HCT116 (cell line): ENCODE data around the gene PLAC8L1. TPM values are rescaled to one million over a fixed set of nuclear protein-coding genes. Genes with fewer than 3 reads are reported as not detected.

Experiments used
- ATAC-seq: fragments of 200-7000 bp; cut with Tn5 transposase; 2 replicates; pipeline ENCODE4 v1.9.1; 2020; ENCODE audit warnings: mild to moderate bottlenecking, moderate library complexity
- BruUV-seq: library from RNA; stranded (reverse); fragments of 400-500 nt; replicated peaks from 2 replicates; lab custom pipeline; 2021; lab: Mats Ljungman, UMichigan
- CTCF ChIA-PET: fragments of 300-600 bp; sonication (Branson Sonifier 250); formaldehyde crosslinking; loops from one replicate; lab custom pipeline; 2021; ENCODE audit warnings: antibody characterized with exemption; lab: Charles Lee
- POLR2A ChIA-PET: fragments of 300-600, 350-600 bp; sonication (Branson Sonifier 250); formaldehyde crosslinking; loops from one replicate; lab custom pipeline; 2021; ENCODE audit warnings: antibody characterized with exemption; lab: Charles Lee
- RAD21 ChIA-PET, 2 experiments: fragments of 300-600 bp; sonication (Branson Sonifier 250); formaldehyde crosslinking; loops; one replicate each; lab custom pipeline; 2023; ENCODE audit warnings: low total read pairs in 2 of 2; ENCODE audit not compliant: uncharacterized antibody in 2 of 2, unreplicated experiment in 2 of 2, low non-redundant PET in 1 of 2; lab: Charles Lee
- DNase-seq: peaks from one replicate; pipeline ENCODE4 v3.0.0-alpha.2; 2010; ENCODE audit warnings: low read depth, low spot score
- H2AFZ ChIP-seq: fragments of 200-600 bp; shearing (Covaris generic), sonication (generic); 2 replicates; pipeline ENCODE4 v1.6.1; 2017; ENCODE audit warnings: low read depth, mixed run types, mixed read lengths, antibody characterized with exemption, low read length; ENCODE audit not compliant: poor library complexity, severe bottlenecking
- H3K27ac ChIP-seq: 2 replicates; pipeline ENCODE4 v1.5.1; 2012; ENCODE audit warnings: low read depth, low read length
- H3K27me3 ChIP-seq: fragments of 200-600 bp; sonication (generic); 2 replicates; pipeline ENCODE4 v1.6.1; 2016; ENCODE audit warnings: mixed run types, low read length, mixed read lengths; ENCODE audit not compliant: insufficient read depth
- H3K36me3 ChIP-seq, 2 experiments: fragments of 200-500 bp in 1 of 2; fragments of 200-600 bp in 1 of 2; sonication (Bioruptor generic) in 1 of 2; sonication (generic) in 1 of 2; 2 replicates each; pipeline versions ENCODE4 v1.5.1 to v1.6.1; 2014 to 2016; ENCODE audit warnings: low read length in 2 of 2, inconsistent platforms in 1 of 2, mixed read lengths in 1 of 2, mixed run types in 1 of 2; ENCODE audit not compliant: insufficient read depth in 2 of 2, control insufficient read depth in 1 of 2
- H3K4me1 ChIP-seq, 2 experiments: fragments of 200-600 bp in 1 of 2; sonication (generic) in 1 of 2; 2 replicates each; pipeline versions ENCODE4 v1.5.1 to v1.6.1; 2012 to 2017; ENCODE audit warnings: low read length in 2 of 2, inconsistent platforms in 1 of 2, mild to moderate bottlenecking in 1 of 2, mixed read lengths in 1 of 2, mixed run types in 1 of 2, moderate library complexity in 1 of 2; ENCODE audit not compliant: insufficient read depth in 2 of 2, control insufficient read depth in 1 of 2
- H3K4me2 ChIP-seq: fragments of 200-600 bp; sonication (generic); 2 replicates; pipeline ENCODE4 v1.6.1; 2017; ENCODE audit warnings: mixed run types, low read length, mixed read lengths
- H3K4me3 ChIP-seq, 2 experiments: fragments of 200-600 bp in 1 of 2; sonication (generic) in 1 of 2; replicated peaks in 1 of 2; 2 replicates each; pipeline ENCODE4 v1.5.1; 2011 to 2016; ENCODE audit warnings: low read length in 2 of 2, control low read depth in 1 of 2, low read depth in 1 of 2, mild to moderate bottlenecking in 1 of 2, mixed read lengths in 1 of 2, mixed run types in 1 of 2
- H3K79me2 ChIP-seq: fragments of 200-600 bp; sonication (generic); 2 replicates; pipeline ENCODE4 v1.6.1; 2017; ENCODE audit warnings: mild to moderate bottlenecking, mixed run types, low read length, moderate library complexity, mixed read lengths; ENCODE audit not compliant: insufficient read depth
- H3K9ac ChIP-seq: fragments of 200-600 bp; sonication (generic); 2 replicates; pipeline ENCODE4 v1.6.1; 2016; ENCODE audit warnings: low read length, mixed read lengths
- H3K9me2 ChIP-seq: fragments of 200-600 bp; sonication (generic), shearing (Covaris generic); 2 replicates; pipeline ENCODE4 v1.6.1; 2017; ENCODE audit warnings: mixed run types, mild to moderate bottlenecking, moderate library complexity; ENCODE audit not compliant: insufficient read depth
- H3K9me3 ChIP-seq, 2 experiments: fragments of 200-500 bp in 1 of 2; fragments of 200-600 bp in 1 of 2; sonication (Bioruptor generic) in 1 of 2; sonication (generic) in 1 of 2; 2 replicates each; pipeline ENCODE4 v1.6.1; 2014 to 2017; ENCODE audit warnings: low read length in 2 of 2, mixed read lengths in 2 of 2, inconsistent platforms in 1 of 2, low read depth in 1 of 2, mild to moderate bottlenecking in 1 of 2, mixed run types in 1 of 2, moderate library complexity in 1 of 2; ENCODE audit not compliant: control insufficient read depth in 1 of 2, insufficient read depth in 1 of 2
- H4K20me1 ChIP-seq: fragments of 200-600 bp; sonication (generic), shearing (Covaris generic); 2 replicates; pipeline ENCODE4 v1.6.1; 2017; ENCODE audit warnings: mixed run types, mild to moderate bottlenecking, moderate library complexity; ENCODE audit not compliant: insufficient read depth
- ATF3 ChIP-seq: IDR thresholded peaks from 2 replicates; pipeline ENCODE4 v1.6.1; 2012
- EGR1 ChIP-seq: IDR thresholded peaks from 2 replicates; pipeline ENCODE4 v1.6.1; 2012; ENCODE audit warnings: low read depth
- EZH2 ChIP-seq: fragments of 200-600 bp; sonication (generic); IDR thresholded peaks from 2 replicates; pipeline ENCODE4 v1.6.1; 2017; ENCODE audit warnings: antibody characterized with exemption, mixed run types
- RAD21 ChIP-seq: IDR thresholded peaks from 2 replicates; pipeline ENCODE4 v1.6.1; 2012; ENCODE audit warnings: low read depth, mild to moderate bottlenecking
- REST ChIP-seq: IDR thresholded peaks from 2 replicates; pipeline ENCODE4 v1.6.1; 2012; ENCODE audit warnings: low read depth
- SIN3A ChIP-seq: IDR thresholded peaks from 2 replicates; pipeline ENCODE4 v1.6.1; 2012; ENCODE audit warnings: low read depth
- SP1 ChIP-seq: IDR thresholded peaks from 2 replicates; pipeline ENCODE4 v1.6.1; 2012; ENCODE audit warnings: low read depth
- SRF ChIP-seq: IDR thresholded peaks from 2 replicates; pipeline ENCODE4 v1.6.1; 2012; ENCODE audit warnings: low read depth
- TCF7L2 ChIP-seq: IDR thresholded peaks from 2 replicates; pipeline ENCODE4 v1.7.0; 2011; ENCODE audit warnings: borderline replicate concordance, inconsistent platforms; ENCODE audit not compliant: insufficient read depth, insufficient read length; ENCODE audit errors: extremely low read depth
- YY1 ChIP-seq: IDR thresholded peaks from 2 replicates; pipeline ENCODE4 v1.6.1; 2011; ENCODE audit warnings: low read length, low read depth, moderate library complexity, mild to moderate bottlenecking; ENCODE audit not compliant: insufficient replicate concordance; ENCODE audit errors: extremely low read depth
- intact Hi-C: fragments of 100-400 bp; cut with micrococcal nuclease; formaldehyde crosslinking; loops from 2 replicates; pipeline ENCODE4 v1.10.0; 2022
- total RNA-seq: library from RNA; stranded (reverse); gene quantifications from one replicate; pipeline ENCODE4 v1.2.1, GENCODE V29; 2021; ENCODE audit not compliant: unreplicated experiment
- TF ChIP-seq, protein P1 (sequence below), 3 experiments: fragments of 200-600 bp in 1 of 3; sonication (generic) in 1 of 3; IDR thresholded peaks in 2 of 3; conservative IDR thresholded peaks in 1 of 3; 2 replicates each; pipeline ENCODE4 v1.5.1; 2012 to 2017; ENCODE audit warnings: low read depth in 2 of 3, low read length in 2 of 3, antibody characterized with exemption in 1 of 3, borderline replicate concordance in 1 of 3, control low read depth in 1 of 3, mild to moderate bottlenecking in 1 of 3, mixed read lengths in 1 of 3, mixed run types in 1 of 3, moderate library complexity in 1 of 3; ENCODE audit not compliant: insufficient read depth in 1 of 3

PLAC8L1 gene
- total RNA-seq, 1 experiment from 2014 or later, result 2.6 TPM

GRCh38 chr5:146055432-146055831 lies 49.9 kb downstream of the PLAC8L1 start:
- ChIA-PET POLR2A (no interaction called here), CTCF (no interaction called here), RAD21 (no interaction called here)
- BruUV-seq, result no TSS peak
- H3K79me2 ChIP-seq, result no peaks in the 10 kb centered on the region
- no peaks in the 10 kb centered on the region for H3K27me3 ChIP-seq
- ATAC-seq (no peak), DNase-seq (no peak)
- TF ChIP-seq SRF (no peak), SIN3A (no peak), YY1 (no peak), TCF7L2 (no peak), RAD21 (no peak), EZH2 (no peak), ATF3 (no peak), EGR1 (no peak), REST (no peak), SP1 (no peak)
- TF ChIP-seq, protein P1, sequence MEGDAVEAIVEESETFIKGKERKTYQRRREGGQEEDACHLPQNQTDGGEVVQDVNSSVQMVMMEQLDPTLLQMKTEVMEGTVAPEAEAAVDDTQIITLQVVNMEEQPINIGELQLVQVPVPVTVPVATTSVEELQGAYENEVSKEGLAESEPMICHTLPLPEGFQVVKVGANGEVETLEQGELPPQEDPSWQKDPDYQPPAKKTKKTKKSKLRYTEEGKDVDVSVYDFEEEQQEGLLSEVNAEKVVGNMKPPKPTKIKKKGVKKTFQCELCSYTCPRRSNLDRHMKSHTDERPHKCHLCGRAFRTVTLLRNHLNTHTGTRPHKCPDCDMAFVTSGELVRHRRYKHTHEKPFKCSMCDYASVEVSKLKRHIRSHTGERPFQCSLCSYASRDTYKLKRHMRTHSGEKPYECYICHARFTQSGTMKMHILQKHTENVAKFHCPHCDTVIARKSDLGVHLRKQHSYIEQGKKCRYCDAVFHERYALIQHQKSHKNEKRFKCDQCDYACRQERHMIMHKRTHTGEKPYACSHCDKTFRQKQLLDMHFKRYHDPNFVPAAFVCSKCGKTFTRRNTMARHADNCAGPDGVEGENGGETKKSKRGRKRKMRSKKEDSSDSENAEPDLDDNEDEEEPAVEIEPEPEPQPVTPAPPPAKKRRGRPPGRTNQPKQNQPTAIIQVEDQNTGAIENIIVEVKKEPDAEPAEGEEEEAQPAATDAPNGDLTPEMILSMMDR (IDR thresholded peaks at IDR 0.05 in 2 of 3, conservative IDR thresholded peaks at IDR 0.05 in 1 of 3; ENCODE audit: borderline replicate concordance in 1 of 3, insufficient read depth in 1 of 3, low read depth in 2 of 3, low read length in 2 of 3), result no peak
- no peak overlapping the region for H3K4me2 ChIP-seq
- H3K4me3 ChIP-seq, result no peak overlapping the region
- H3K9ac ChIP-seq, result no peak overlapping the region
- H3K4me1 ChIP-seq, result no peaks in the 10 kb centered on the region
- no peaks in the 10 kb centered on the region for H3K9me2 ChIP-seq
- 0 out of 4 replicates have a peak, but pooled peaks cover 0 to 4% of the 10 kb centered on the region in 2 experiments for H3K36me3 ChIP-seq
- H2AFZ ChIP-seq, result no peak overlapping the region
- intact Hi-C loops, result loop anchor here (10.0 kb wide), 2 partner anchors 369 to 711 kb away; no protein-coding TSS in a partner anchor
- no peaks in the 10 kb centered on the region for H4K20me1 ChIP-seq
- H3K9me3 ChIP-seq, result no peaks in the 10 kb centered on the region
- H3K27ac ChIP-seq, result no peak overlapping the region
